ENCODE measurements around the gene ENPP1.

- no peak for TF ChIP-seq GATAD2A (IDR thresholded peaks at IDR 0.05)
- TF ChIP-seq NFE2L1 (tag; IDR thresholded peaks at IDR 0.05; ENCODE audit: borderline replicate concordance, low read depth) = no peak
- TF ChIP-seq CEBPB (tag; IDR thresholded peaks at IDR 0.05) = no peak
- no peak for TF ChIP-seq RAD21 (CRISPR knock-in tag; conservative IDR thresholded peaks at IDR 0.05 in 1 of 2, IDR thresholded peaks at IDR 0.05 in 1 of 2)
- TF ChIP-seq OTX1 (CRISPR knock-in tag; IDR thresholded peaks at IDR 0.05) = no peak
- TF ChIP-seq POLR2A (conservative IDR thresholded peaks at IDR 0.05) = no peak
- no peak for TF ChIP-seq NONO (IDR thresholded peaks at IDR 0.05; ENCODE audit: low read depth in 2 of 2, low read length in 1 of 2)
- TF ChIP-seq, protein P1, sequence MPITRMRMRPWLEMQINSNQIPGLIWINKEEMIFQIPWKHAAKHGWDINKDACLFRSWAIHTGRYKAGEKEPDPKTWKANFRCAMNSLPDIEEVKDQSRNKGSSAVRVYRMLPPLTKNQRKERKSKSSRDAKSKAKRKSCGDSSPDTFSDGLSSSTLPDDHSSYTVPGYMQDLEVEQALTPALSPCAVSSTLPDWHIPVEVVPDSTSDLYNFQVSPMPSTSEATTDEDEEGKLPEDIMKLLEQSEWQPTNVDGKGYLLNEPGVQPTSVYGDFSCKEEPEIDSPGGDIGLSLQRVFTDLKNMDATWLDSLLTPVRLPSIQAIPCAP (CRISPR knock-in tag; IDR thresholded peaks at IDR 0.05; ENCODE audit: borderline replicate concordance) = no peak
- TF ChIP-seq, protein P2, sequence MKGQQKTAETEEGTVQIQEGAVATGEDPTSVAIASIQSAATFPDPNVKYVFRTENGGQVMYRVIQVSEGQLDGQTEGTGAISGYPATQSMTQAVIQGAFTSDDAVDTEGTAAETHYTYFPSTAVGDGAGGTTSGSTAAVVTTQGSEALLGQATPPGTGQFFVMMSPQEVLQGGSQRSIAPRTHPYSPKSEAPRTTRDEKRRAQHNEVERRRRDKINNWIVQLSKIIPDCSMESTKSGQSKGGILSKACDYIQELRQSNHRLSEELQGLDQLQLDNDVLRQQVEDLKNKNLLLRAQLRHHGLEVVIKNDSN (CRISPR knock-in tag; IDR thresholded peaks at IDR 0.05) = no peak
- no peak for TF ChIP-seq PTRF (tag; IDR thresholded peaks at IDR 0.05)
- TF ChIP-seq, protein P3, sequence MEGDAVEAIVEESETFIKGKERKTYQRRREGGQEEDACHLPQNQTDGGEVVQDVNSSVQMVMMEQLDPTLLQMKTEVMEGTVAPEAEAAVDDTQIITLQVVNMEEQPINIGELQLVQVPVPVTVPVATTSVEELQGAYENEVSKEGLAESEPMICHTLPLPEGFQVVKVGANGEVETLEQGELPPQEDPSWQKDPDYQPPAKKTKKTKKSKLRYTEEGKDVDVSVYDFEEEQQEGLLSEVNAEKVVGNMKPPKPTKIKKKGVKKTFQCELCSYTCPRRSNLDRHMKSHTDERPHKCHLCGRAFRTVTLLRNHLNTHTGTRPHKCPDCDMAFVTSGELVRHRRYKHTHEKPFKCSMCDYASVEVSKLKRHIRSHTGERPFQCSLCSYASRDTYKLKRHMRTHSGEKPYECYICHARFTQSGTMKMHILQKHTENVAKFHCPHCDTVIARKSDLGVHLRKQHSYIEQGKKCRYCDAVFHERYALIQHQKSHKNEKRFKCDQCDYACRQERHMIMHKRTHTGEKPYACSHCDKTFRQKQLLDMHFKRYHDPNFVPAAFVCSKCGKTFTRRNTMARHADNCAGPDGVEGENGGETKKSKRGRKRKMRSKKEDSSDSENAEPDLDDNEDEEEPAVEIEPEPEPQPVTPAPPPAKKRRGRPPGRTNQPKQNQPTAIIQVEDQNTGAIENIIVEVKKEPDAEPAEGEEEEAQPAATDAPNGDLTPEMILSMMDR (IDR thresholded peaks at IDR 0.05 in 2 of 3, conservative IDR thresholded peaks at IDR 0.05 in 1 of 3; ENCODE audit: insufficient read depth in 2 of 3, low read depth in 1 of 3, low read length in 3 of 3) = no peak
- no peak for TF ChIP-seq EP300 (IDR thresholded peaks at IDR 0.05; ENCODE audit: low read length)
- no peak for TF ChIP-seq SP2 (IDR thresholded peaks at IDR 0.05; ENCODE audit: extremely low read depth, low read depth, low read length, poor library complexity, severe bottlenecking)
- TF ChIP-seq FOXP4 (CRISPR knock-in tag; IDR thresholded peaks at IDR 0.05; ENCODE audit: borderline replicate concordance) = no peak
Measured at GRCh38 chr6:131808460-131809269, 845 bp downstream of the ENPP1 start.

All from K562 (cell line).